Activated T-helper 17 cell treated with anti-CD3 and anti-CD28 coated beads, Interleukin-2, amount 50 U/mL, for 72 hours (primary cell): ENCODE measurements around the gene SMPX. TPM values are rescaled to one million over a fixed set of nuclear protein-coding genes. Genes with fewer than 3 reads are reported as not detected.

ENCODE experiments used
- ATAC-seq: fragments of 150-1000 bp; cut with Tn5 transposase; replicated peaks from 2 replicates; pipeline ENCODE4 v1.10.0; 2021; ENCODE audit warnings: mild to moderate bottlenecking, moderate library complexity
- H3K27ac Mint-ChIP-seq: one replicate; pipeline ENCODE4 v1.8.0; 2022; ENCODE audit warnings: mixed read lengths
- H3K27me3 Mint-ChIP-seq: one replicate; pipeline ENCODE4 v1.8.0; 2022; ENCODE audit warnings: mixed read lengths
- H3K36me3 Mint-ChIP-seq: one replicate; pipeline ENCODE4 v1.8.0; 2022; ENCODE audit warnings: low read depth, mild to moderate bottlenecking, mixed read lengths
- H3K4me1 Mint-ChIP-seq: one replicate; pipeline ENCODE4 v1.8.0; 2022; ENCODE audit warnings: mixed read lengths
- H3K4me3 Mint-ChIP-seq: one replicate; pipeline ENCODE4 v1.8.0; 2022; ENCODE audit warnings: mild to moderate bottlenecking, mixed read lengths
- H3K9me3 Mint-ChIP-seq: one replicate; pipeline ENCODE4 v1.8.0; 2022; ENCODE audit warnings: mixed read lengths
- total RNA-seq, 2 donors: library from RNA; stranded (reverse); gene quantifications; one replicate each; pipeline ENCODE4 v1.2.3, GENCODE V29; 2022

Gene SMPX
- total RNA-seq, 2 donors from 2014 or later = not detected

GRCh38 chrX:21711129-21711847, 46.6 kb downstream of the SMPX start:
- H3K4me1 Mint-ChIP-seq = no peaks in the 10 kb centered on the region
- no peaks in the 10 kb centered on the region for H3K9me3 Mint-ChIP-seq
- H3K27ac Mint-ChIP-seq = no peak overlapping the region
- no peaks in the 10 kb centered on the region for H3K36me3 Mint-ChIP-seq
- no peak overlapping the region for H3K4me3 Mint-ChIP-seq
- H3K27me3 Mint-ChIP-seq = no peaks in the 10 kb centered on the region
- ATAC-seq = no peak

GRCh38 chrX:21708116-21708515, 49.8 kb downstream of the SMPX start:
- H3K27ac Mint-ChIP-seq = no peak overlapping the region
- no peaks in the 10 kb centered on the region for H3K4me1 Mint-ChIP-seq
- no peak for ATAC-seq
- no peaks in the 10 kb centered on the region for H3K36me3 Mint-ChIP-seq
- no peaks in the 10 kb centered on the region for H3K9me3 Mint-ChIP-seq
- no peaks in the 10 kb centered on the region for H3K27me3 Mint-ChIP-seq
- no peak overlapping the region for H3K4me3 Mint-ChIP-seq

GRCh38 chrX:21705225-21705624, 52.7 kb downstream of the SMPX start:
- H3K9me3 Mint-ChIP-seq = no peaks in the 10 kb centered on the region
- H3K4me1 Mint-ChIP-seq = no peaks in the 10 kb centered on the region
- no peaks in the 10 kb centered on the region for H3K36me3 Mint-ChIP-seq

GRCh38 chrX:21702725-21703124, 55.2 kb downstream of the SMPX start:
- Mint-ChIP-seq H3K4me1 (no peaks in the 10 kb centered on the region), H3K27ac (no peak overlapping the region), H3K4me3 (no peak overlapping the region), H3K9me3 (no peaks in the 10 kb centered on the region), H3K36me3 (no peaks in the 10 kb centered on the region), H3K27me3 (no peaks in the 10 kb centered on the region)
- no peak for ATAC-seq

More at GRCh38 chrX:21705225-21705624, 52.7 kb downstream of the SMPX start:
- Mint-ChIP-seq H3K27ac (no peak overlapping the region), H3K4me3 (no peak overlapping the region), H3K27me3 (no peaks in the 10 kb centered on the region)
- no peak for ATAC-seq

GRCh38 chrX:21700967-21701366, 56.9 kb downstream of the SMPX start:
- Mint-ChIP-seq H3K4me1 (no peaks in the 10 kb centered on the region), H3K27ac (no peak overlapping the region)
- ATAC-seq = no peak

GRCh38 chrX:21700275-21700674, 57.6 kb downstream of the SMPX start:
- ATAC-seq = no peak
- no peaks in the 10 kb centered on the region for H3K4me1 Mint-ChIP-seq
- H3K9me3 Mint-ChIP-seq = no peaks in the 10 kb centered on the region
- H3K27ac Mint-ChIP-seq = no peak overlapping the region
- H3K4me3 Mint-ChIP-seq = no peak overlapping the region
- H3K27me3 Mint-ChIP-seq = no peaks in the 10 kb centered on the region
- no peaks in the 10 kb centered on the region for H3K36me3 Mint-ChIP-seq

More at GRCh38 chrX:21700967-21701366, 56.9 kb downstream of the SMPX start:
- Mint-ChIP-seq H3K9me3 (no peaks in the 10 kb centered on the region), H3K4me3 (no peak overlapping the region), H3K27me3 (no peaks in the 10 kb centered on the region), H3K36me3 (no peaks in the 10 kb centered on the region)

GRCh38 chrX:21699136-21699535, 58.8 kb downstream of the SMPX start:
- no peaks in the 10 kb centered on the region for H3K9me3 Mint-ChIP-seq
- no peak overlapping the region for H3K4me3 Mint-ChIP-seq
- H3K4me1 Mint-ChIP-seq = no peaks in the 10 kb centered on the region
- H3K27me3 Mint-ChIP-seq = no peaks in the 10 kb centered on the region
- no peak overlapping the region for H3K27ac Mint-ChIP-seq
- H3K36me3 Mint-ChIP-seq = no peaks in the 10 kb centered on the region
- no peak for ATAC-seq

- no peaks in the 10 kb centered on the region for H3K27me3 Mint-ChIP-seq
- H3K36me3 Mint-ChIP-seq = no peaks in the 10 kb centered on the region
- H3K4me3 Mint-ChIP-seq = no peak overlapping the region
- no peak overlapping the region for H3K27ac Mint-ChIP-seq
- no peak for ATAC-seq
- H3K9me3 Mint-ChIP-seq = no peaks in the 10 kb centered on the region
- H3K4me1 Mint-ChIP-seq = no peaks in the 10 kb centered on the region
Observed at GRCh38 chrX:21698272-21698671, 59.6 kb downstream of the SMPX start.

- Mint-ChIP-seq H3K9me3 (no peaks in the 10 kb centered on the region), H3K36me3 (no peaks in the 10 kb centered on the region), H3K4me3 (no peak overlapping the region), H3K27me3 (no peaks in the 10 kb centered on the region), H3K27ac (no peak overlapping the region), H3K4me1 (no peaks in the 10 kb centered on the region)
- no peak for ATAC-seq
Observed at GRCh38 chrX:21691512-21692018, 66.4 kb downstream of the SMPX start.

- Mint-ChIP-seq H3K4me3 (no peak overlapping the region), H3K36me3 (no peaks in the 10 kb centered on the region), H3K4me1 (no peaks in the 10 kb centered on the region), H3K27me3 (no peaks in the 10 kb centered on the region), H3K27ac (no peak overlapping the region), H3K9me3 (no peaks in the 10 kb centered on the region)
- ATAC-seq = no peak
Observed at GRCh38 chrX:21683941-21684340, 74.0 kb downstream of the SMPX start.

- Mint-ChIP-seq H3K36me3 (no peaks in the 10 kb centered on the region), H3K27me3 (peaks cover 5% of the 10 kb centered on the region), H3K9me3 (no peaks in the 10 kb centered on the region), H3K27ac (no peak overlapping the region), H3K4me1 (no peaks in the 10 kb centered on the region), H3K4me3 (no peak overlapping the region)
- no peak for ATAC-seq
Observed at GRCh38 chrX:21678048-21678612, 79.8 kb downstream of the SMPX start.

- H3K27ac Mint-ChIP-seq = no peak overlapping the region
- H3K4me3 Mint-ChIP-seq = no peak overlapping the region
- H3K4me1 Mint-ChIP-seq = no peaks in the 10 kb centered on the region
- no peak for ATAC-seq
- H3K9me3 Mint-ChIP-seq = no peaks in the 10 kb centered on the region
- H3K36me3 Mint-ChIP-seq = no peaks in the 10 kb centered on the region
- H3K27me3 Mint-ChIP-seq = peaks cover 9% of the 10 kb centered on the region
Observed at GRCh38 chrX:21675931-21676330, 82.0 kb downstream of the SMPX start.

- Mint-ChIP-seq H3K9me3 (no peaks in the 10 kb centered on the region), H3K27me3 (peaks cover 9% of the 10 kb centered on the region), H3K36me3 (no peaks in the 10 kb centered on the region), H3K4me3 (no peak overlapping the region), H3K27ac (no peak overlapping the region), H3K4me1 (no peaks in the 10 kb centered on the region)
- no peak for ATAC-seq
Observed at GRCh38 chrX:21674430-21675186, 83.3 kb downstream of the SMPX start.

GRCh38 chrX:21666679-21667078, 91.2 kb downstream of the SMPX start:
- Mint-ChIP-seq H3K36me3 (no peaks in the 10 kb centered on the region), H3K4me1 (no peaks in the 10 kb centered on the region), H3K4me3 (no peak overlapping the region), H3K27me3 (peaks cover 3% of the 10 kb centered on the region), H3K27ac (no peak overlapping the region), H3K9me3 (no peaks in the 10 kb centered on the region)
- ATAC-seq = no peak

- H3K27me3 Mint-ChIP-seq = peaks cover 3% of the 10 kb centered on the region
- no peak overlapping the region for H3K4me3 Mint-ChIP-seq
- H3K27ac Mint-ChIP-seq = no peak overlapping the region
- no peaks in the 10 kb centered on the region for H3K36me3 Mint-ChIP-seq
- H3K9me3 Mint-ChIP-seq = no peaks in the 10 kb centered on the region
- no peaks in the 10 kb centered on the region for H3K4me1 Mint-ChIP-seq
- no peak for ATAC-seq
Observed at GRCh38 chrX:21666252-21666651, 91.7 kb downstream of the SMPX start.
